ENCODE data around the gene SPATC1L. TPM values are rescaled to one million over a fixed set of nuclear protein-coding genes. Genes with fewer than 3 reads are reported as not detected.
A peak's percentile ranks its signal among the peaks of the same experiment; 100 is the strongest.
"Not testable (repeated sequence)": the region's sequence is repeated elsewhere in the genome, so short reads cannot be mapped to it uniquely, and the experiment has no call there.

The SPATC1L gene
- polyA plus RNA-seq, 1 experiment = 8.4 TPM

DNA sequence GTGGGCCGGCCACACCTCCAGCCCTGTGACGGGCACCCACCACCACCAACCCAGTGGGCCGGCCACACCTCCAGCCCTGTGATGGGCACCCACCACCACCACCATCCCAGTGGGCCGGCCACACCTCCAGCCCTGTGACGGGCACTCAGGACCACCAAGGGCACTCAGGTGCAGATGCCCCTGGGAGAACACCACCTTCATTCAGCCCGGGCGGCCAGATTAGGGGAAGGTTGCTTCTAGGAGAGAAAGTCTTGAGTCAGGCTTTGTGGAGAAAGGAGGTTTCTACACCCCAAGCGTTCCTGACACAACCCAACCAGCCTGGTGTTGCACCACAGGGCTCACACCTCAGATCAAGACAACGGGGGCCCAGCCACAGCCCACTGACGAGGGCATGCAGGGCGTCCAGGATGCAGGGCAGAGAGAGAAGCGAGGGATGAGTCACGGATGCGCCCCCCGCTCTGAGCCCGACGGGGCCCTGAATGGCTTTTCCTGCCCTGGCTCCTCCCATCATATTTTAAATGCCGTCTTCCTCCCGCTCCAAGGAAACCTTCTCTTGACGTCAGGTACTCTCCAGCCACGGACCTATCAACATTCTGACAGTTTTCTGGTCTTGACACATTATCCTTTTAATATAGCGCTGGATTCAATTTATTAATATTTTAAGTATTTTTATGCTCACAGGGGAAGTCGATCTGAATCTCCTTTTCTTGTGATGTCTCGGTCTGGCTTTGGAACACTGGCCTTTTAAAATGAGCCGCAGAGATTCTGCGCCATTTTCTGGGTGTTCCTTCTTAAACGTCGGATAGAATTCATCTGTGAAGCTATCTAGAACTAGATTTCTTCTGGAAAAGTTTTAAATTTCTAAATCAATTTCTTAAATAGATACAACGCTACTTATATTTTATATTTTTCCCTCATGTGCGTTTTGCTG is 631 bp upstream of the SPATC1L start:
- ChIA-PET POLR2A (no interaction called here), CTCF (no interaction called here)
- TF ChIP-seq, protein P1, sequence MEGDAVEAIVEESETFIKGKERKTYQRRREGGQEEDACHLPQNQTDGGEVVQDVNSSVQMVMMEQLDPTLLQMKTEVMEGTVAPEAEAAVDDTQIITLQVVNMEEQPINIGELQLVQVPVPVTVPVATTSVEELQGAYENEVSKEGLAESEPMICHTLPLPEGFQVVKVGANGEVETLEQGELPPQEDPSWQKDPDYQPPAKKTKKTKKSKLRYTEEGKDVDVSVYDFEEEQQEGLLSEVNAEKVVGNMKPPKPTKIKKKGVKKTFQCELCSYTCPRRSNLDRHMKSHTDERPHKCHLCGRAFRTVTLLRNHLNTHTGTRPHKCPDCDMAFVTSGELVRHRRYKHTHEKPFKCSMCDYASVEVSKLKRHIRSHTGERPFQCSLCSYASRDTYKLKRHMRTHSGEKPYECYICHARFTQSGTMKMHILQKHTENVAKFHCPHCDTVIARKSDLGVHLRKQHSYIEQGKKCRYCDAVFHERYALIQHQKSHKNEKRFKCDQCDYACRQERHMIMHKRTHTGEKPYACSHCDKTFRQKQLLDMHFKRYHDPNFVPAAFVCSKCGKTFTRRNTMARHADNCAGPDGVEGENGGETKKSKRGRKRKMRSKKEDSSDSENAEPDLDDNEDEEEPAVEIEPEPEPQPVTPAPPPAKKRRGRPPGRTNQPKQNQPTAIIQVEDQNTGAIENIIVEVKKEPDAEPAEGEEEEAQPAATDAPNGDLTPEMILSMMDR (IDR thresholded peaks at IDR 0.05; ENCODE audit: insufficient read depth, low read depth, low read length) = no peak
- H3K27me3 ChIP-seq (ENCODE audit: control insufficient read depth, insufficient read depth, low read length) = no peaks in the 10 kb centered on the region
- H3K4me3 ChIP-seq (ENCODE audit: low read depth, low read length) = peak overlapping the region; percentile 54
- no peak for DNase-seq (ENCODE audit: low read depth)
- peaks cover 4% of the 10 kb centered on the region for H3K36me3 ChIP-seq (ENCODE audit: control insufficient read depth, insufficient read depth, low read length)

- H3K4me3 ChIP-seq (ENCODE audit: low read depth, low read length) = peak overlapping the region; percentile 73
- H3K36me3 ChIP-seq (ENCODE audit: control insufficient read depth, insufficient read depth, low read length); POLR2A ChIA-PET; DNase-seq (ENCODE audit: low read depth); H3K27me3 ChIP-seq (ENCODE audit: control insufficient read depth, insufficient read depth, low read length); CTCF ChIA-PET: not testable (repeated sequence)
These were observed 836 bp downstream of the SPATC1L start for GRCh38 chr21:46183337-46183909.

GRCh38 chr21:46182548-46183336 is 1.5 kb downstream of the SPATC1L start:
- TF ChIP-seq, protein P1 (IDR thresholded peaks at IDR 0.05; ENCODE audit: insufficient read depth, low read depth, low read length) = no peak
- ChIA-PET POLR2A (no interaction called here), CTCF (interaction anchor here (0.9 to 1.3 kb wide), 2 partner anchors 30 to 39 kb away, joined by 3 to 5 read pairs; no protein-coding TSS in a partner anchor)
- DNase-seq (ENCODE audit: low read depth) = no peak
- H3K4me3 ChIP-seq (ENCODE audit: low read depth, low read length) = no peak overlapping the region
- H3K36me3 ChIP-seq (ENCODE audit: control insufficient read depth, insufficient read depth, low read length) = no peaks in the 10 kb centered on the region
- no peaks in the 10 kb centered on the region for H3K27me3 ChIP-seq (ENCODE audit: control insufficient read depth, insufficient read depth, low read length)

GRCh38 chr21:46181953-46182547 is 2.2 kb downstream of the SPATC1L start:
- POLR2A ChIA-PET = no interaction called here
- Histone ChIP-seq H3K36me3 (ENCODE audit: control insufficient read depth, insufficient read depth, low read length) (no peaks in the 10 kb centered on the region), H3K27me3 (ENCODE audit: control insufficient read depth, insufficient read depth, low read length) (no peaks in the 10 kb centered on the region), H3K4me3 (ENCODE audit: low read depth, low read length) (no peak overlapping the region)
- TF ChIP-seq, protein P1 (IDR thresholded peaks at IDR 0.05; ENCODE audit: insufficient read depth, low read depth, low read length) = no peak
- CTCF ChIA-PET = interaction anchor here (0.9 to 1.3 kb wide), 2 partner anchors 29 to 38 kb away, joined by 3 to 5 read pairs; no protein-coding TSS in a partner anchor
- no peak for DNase-seq (ENCODE audit: low read depth)

GRCh38 chr21:46181436-46181835 is 2.8 kb downstream of the SPATC1L start:
- CTCF ChIA-PET = no interaction called here
- TF ChIP-seq, protein P1 (IDR thresholded peaks at IDR 0.05; ENCODE audit: insufficient read depth, low read depth, low read length) = no peak
- Histone ChIP-seq H3K27me3 (ENCODE audit: control insufficient read depth, insufficient read depth, low read length) (no peaks in the 10 kb centered on the region), H3K36me3 (ENCODE audit: control insufficient read depth, insufficient read depth, low read length) (no peaks in the 10 kb centered on the region), H3K4me3 (ENCODE audit: low read depth, low read length) (no peak overlapping the region)
- POLR2A ChIA-PET = no interaction called here
- no peak for DNase-seq (ENCODE audit: low read depth)

Data from BJ (cell line).